Transverse colon (tissue), 3 donors: ENCODE results near the gene CKAP5.

ENCODE experiments used
- CTCF ChIP-seq, 5 experiments: fragments of 200-600 bp in 3 of 5; fragments of 450-650 bp in 2 of 5; sonication (generic) in 3 of 5; IDR thresholded peaks; 1 replicate in 2 of 5; 2 replicates in 3 of 5; pipeline ENCODE4 v1.5.1; 2016 to 2017; ENCODE audit warnings: antibody characterized with exemption in 5 of 5, inconsistent platforms in 3 of 5, mild to moderate bottlenecking in 2 of 5, moderate library complexity in 1 of 5
- EP300 ChIP-seq: sonication (generic); formaldehyde crosslinking; IDR thresholded peaks from one replicate; pipeline ENCODE4 v1.6.1; 2017; ENCODE audit warnings: antibody characterized with exemption, low read depth

GRCh38 chr11:46743043-46743442, 103.0 kb downstream of the CKAP5 start:
- TF ChIP-seq CTCF (IDR thresholded peaks at IDR 0.05) (no peak), EP300 (no peak)
